HL-60/S4 treated with retinoic acid at 250 ng/mL for 4 days and 3 days (cell line): Measurements from ENCODE around the gene CPNE8.

Experiments
- in situ Hi-C: fragments of 300-500 bp; cut with MboI; formaldehyde crosslinking; loops from 2 replicates; pipeline ENCODE4 v1.7.0; 2022; ENCODE audit warnings: low sequenced_read_pairs

Gene CPNE8

GRCh38 chr12:38898001-38898684 lies 7.2 kb downstream of the CPNE8 start:
- in situ Hi-C loops = no loop called here

- in situ Hi-C loops = no loop called here
Measured at GRCh38 chr12:38895446-38895845, 9.9 kb downstream of the CPNE8 start.

GRCh38 chr12:38892976-38893375 lies 12.4 kb downstream of the CPNE8 start:
- in situ Hi-C loops = no loop called here

- in situ Hi-C loops = no loop called here
Measured at GRCh38 chr12:38892087-38892786, 13.2 kb downstream of the CPNE8 start.

- in situ Hi-C loops = no loop called here
Measured at GRCh38 chr12:38890102-38890855, 15.1 kb downstream of the CPNE8 start.

GRCh38 chr12:38889297-38889815 lies 16.0 kb downstream of the CPNE8 start:
- in situ Hi-C loops = no loop called here

GRCh38 chr12:38887770-38888169 lies 17.6 kb downstream of the CPNE8 start:
- in situ Hi-C loops = no loop called here

- in situ Hi-C loops = no loop called here
Measured at GRCh38 chr12:38886931-38887330, 18.5 kb downstream of the CPNE8 start.

GRCh38 chr12:38886064-38886463 lies 19.3 kb downstream of the CPNE8 start:
- in situ Hi-C loops = no loop called here

GRCh38 chr12:38884666-38885065 lies 20.7 kb downstream of the CPNE8 start:
- in situ Hi-C loops = no loop called here

- in situ Hi-C loops = no loop called here
Measured at GRCh38 chr12:38883629-38884134, 21.7 kb downstream of the CPNE8 start.

GRCh38 chr12:38880288-38880687 lies 25.1 kb downstream of the CPNE8 start:
- in situ Hi-C loops = no loop called here

GRCh38 chr12:38878986-38879385 lies 26.4 kb downstream of the CPNE8 start:
- in situ Hi-C loops = no loop called here

- in situ Hi-C loops = no loop called here
Measured at GRCh38 chr12:38878333-38878705, 27.1 kb downstream of the CPNE8 start.

- in situ Hi-C loops = no loop called here
Measured at GRCh38 chr12:38875586-38876228, 29.7 kb downstream of the CPNE8 start.

- in situ Hi-C loops = no loop called here
Measured at GRCh38 chr12:38872561-38872960, 32.8 kb downstream of the CPNE8 start.

GRCh38 chr12:38872156-38872555 lies 33.2 kb downstream of the CPNE8 start:
- in situ Hi-C loops = no loop called here

- in situ Hi-C loops = no loop called here
Measured at GRCh38 chr12:38869036-38869435, 36.4 kb downstream of the CPNE8 start.

GRCh38 chr12:38850461-38850860 lies 54.9 kb downstream of the CPNE8 start:
- in situ Hi-C loops = no loop called here

GRCh38 chr12:38847247-38847646 lies 58.1 kb downstream of the CPNE8 start:
- in situ Hi-C loops = no loop called here

- in situ Hi-C loops = no loop called here
Measured at GRCh38 chr12:38844267-38844666, 61.1 kb downstream of the CPNE8 start.
